ENCODE results near the gene H2BW1.
"Not testable (repeated sequence)": the region's sequence is repeated elsewhere in the genome, so short reads cannot be mapped to it uniquely, and the experiment has no call there.

Gene H2BW1

GRCh38 chrX:103983508-103983907 lies 30.0 kb downstream of the H2BW1 start:
- H3K36me3 ChIP-seq (ENCODE audit: control insufficient read depth in 1 of 2, insufficient read depth in 2 of 2, low read length in 2 of 2); H3K27me3 ChIP-seq (ENCODE audit: insufficient read depth, low read length); H2BK5ac ChIP-seq (ENCODE audit: low read depth, low read length, poor library complexity); H3K4me3 ChIP-seq (ENCODE audit: low read depth, low read length); H3K4me2 ChIP-seq (ENCODE audit: low read length); H4K91ac ChIP-seq (ENCODE audit: low read depth, low read length); H2BK120ac ChIP-seq (ENCODE audit: insufficient read depth, low read length, poor library complexity); H3K27ac ChIP-seq (ENCODE audit: low read depth, low read length); H3K79me1 ChIP-seq (ENCODE audit: low read length); H2BK12ac ChIP-seq (ENCODE audit: low read length); H3K9ac ChIP-seq (ENCODE audit: low read length); H3K79me2 ChIP-seq (ENCODE audit: control insufficient read depth, insufficient read depth, low read length, poor library complexity); H3K18ac ChIP-seq (ENCODE audit: low read length); H4K12ac ChIP-seq (ENCODE audit: low read depth, low read length); H3K4ac ChIP-seq (ENCODE audit: low read depth, low read length); H4K8ac ChIP-seq (ENCODE audit: low read depth, low read length); H3K9me3 ChIP-seq (ENCODE audit: insufficient read depth, low read depth, low read length); H2AFZ ChIP-seq (ENCODE audit: insufficient read depth, low read length, poor library complexity); H2AK5ac ChIP-seq (ENCODE audit: low read length); DNase-seq; H3K23ac ChIP-seq (ENCODE audit: low read length); H3K4me1 ChIP-seq (ENCODE audit: control insufficient read depth in 1 of 2, insufficient read depth in 2 of 2, low read length in 2 of 2); H3K14ac ChIP-seq (ENCODE audit: low read length): not testable (repeated sequence)
- WGBS (ENCODE audit: extremely low coverage, insufficient coverage, insufficient read length): no CpG with 5 or more reads among the region's 13 CpGs

GRCh38 chrX:103962411-103963278 lies 50.9 kb downstream of the H2BW1 start, which contains the start of gene TMSB15B:
TMSB15B (plus strand) TSS chrX:103962627.
- not testable (repeated sequence) for H3K9ac ChIP-seq (ENCODE audit: low read length); H2BK5ac ChIP-seq (ENCODE audit: low read depth, low read length, poor library complexity)

More at GRCh38 chrX:103962411-103963278, 50.9 kb downstream of the H2BW1 start, which contains the start of gene TMSB15B:
- not testable (repeated sequence) for H3K27ac ChIP-seq (ENCODE audit: low read depth, low read length); H3K36me3 ChIP-seq (ENCODE audit: control insufficient read depth in 1 of 2, insufficient read depth in 2 of 2, low read length in 2 of 2); H2BK120ac ChIP-seq (ENCODE audit: insufficient read depth, low read length, poor library complexity); H3K4me2 ChIP-seq (ENCODE audit: low read length); H2AFZ ChIP-seq (ENCODE audit: insufficient read depth, low read length, poor library complexity); DNase-seq; H4K12ac ChIP-seq (ENCODE audit: low read depth, low read length); H4K91ac ChIP-seq (ENCODE audit: low read depth, low read length); H3K14ac ChIP-seq (ENCODE audit: low read length); H3K9me3 ChIP-seq (ENCODE audit: insufficient read depth, low read depth, low read length); H3K4me3 ChIP-seq (ENCODE audit: low read depth, low read length); H3K27me3 ChIP-seq (ENCODE audit: insufficient read depth, low read length); H3K79me1 ChIP-seq (ENCODE audit: low read length); H4K8ac ChIP-seq (ENCODE audit: low read depth, low read length); H2BK12ac ChIP-seq (ENCODE audit: low read length); H3K23ac ChIP-seq (ENCODE audit: low read length); H3K18ac ChIP-seq (ENCODE audit: low read length); H3K4me1 ChIP-seq (ENCODE audit: control insufficient read depth in 1 of 2, insufficient read depth in 2 of 2, low read length in 2 of 2); H3K4ac ChIP-seq (ENCODE audit: low read depth, low read length); H2AK5ac ChIP-seq (ENCODE audit: low read length); H3K79me2 ChIP-seq (ENCODE audit: control insufficient read depth, insufficient read depth, low read length, poor library complexity)
- no CpG with 5 or more reads among the region's 55 CpGs for whole genome bisulfite sequencing (ENCODE audit: extremely low coverage, insufficient coverage, insufficient read length)
